Measurements from ENCODE around the gene NONO. TPM values are rescaled to one million over a fixed set of nuclear protein-coding genes. Genes with fewer than 3 reads are reported as not detected.
"Not testable (repeated sequence)": the region's sequence is repeated elsewhere in the genome, so short reads cannot be mapped to it uniquely, and the experiment has no call there.

The NONO gene
- total and polyA plus RNA-seq, 3 donors from 2014 or later = 174 to 262 (median 203) TPM

DNA sequence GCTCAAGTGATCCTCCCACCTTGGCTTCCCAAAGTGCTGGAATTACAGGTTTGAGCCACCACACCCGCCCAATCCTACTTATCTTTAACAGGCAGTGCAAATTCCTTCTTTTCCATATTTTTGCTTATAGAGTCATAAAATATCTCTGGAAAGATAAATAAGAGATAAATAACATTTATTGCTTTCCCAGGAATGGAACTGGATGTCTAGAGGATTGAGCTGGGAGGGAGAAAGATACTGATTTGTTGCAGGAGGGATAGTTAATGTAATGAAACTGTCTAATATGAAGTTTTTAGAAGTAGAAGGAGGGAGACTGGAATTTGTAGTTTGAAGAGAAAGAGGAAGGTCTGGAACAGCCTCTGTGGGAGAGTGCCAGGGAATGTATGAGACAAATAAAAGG, 38.3 kb downstream of the NONO start:
- Histone ChIP-seq H3K4me3 (no peak overlapping the region), H3K9me3 (no peaks in the 10 kb centered on the region), H3K27me3 (no peaks in the 10 kb centered on the region), H3K36me3 (ENCODE audit: low read depth, missing control alignments) (no peaks in the 10 kb centered on the region), H3K27ac (no peak overlapping the region), H3K4me1 (no peaks in the 10 kb centered on the region)
- DNase-seq = no peak
- no peak for TF ChIP-seq POLR2A (IDR thresholded peaks at IDR 0.05)
- TF ChIP-seq, protein P1, sequence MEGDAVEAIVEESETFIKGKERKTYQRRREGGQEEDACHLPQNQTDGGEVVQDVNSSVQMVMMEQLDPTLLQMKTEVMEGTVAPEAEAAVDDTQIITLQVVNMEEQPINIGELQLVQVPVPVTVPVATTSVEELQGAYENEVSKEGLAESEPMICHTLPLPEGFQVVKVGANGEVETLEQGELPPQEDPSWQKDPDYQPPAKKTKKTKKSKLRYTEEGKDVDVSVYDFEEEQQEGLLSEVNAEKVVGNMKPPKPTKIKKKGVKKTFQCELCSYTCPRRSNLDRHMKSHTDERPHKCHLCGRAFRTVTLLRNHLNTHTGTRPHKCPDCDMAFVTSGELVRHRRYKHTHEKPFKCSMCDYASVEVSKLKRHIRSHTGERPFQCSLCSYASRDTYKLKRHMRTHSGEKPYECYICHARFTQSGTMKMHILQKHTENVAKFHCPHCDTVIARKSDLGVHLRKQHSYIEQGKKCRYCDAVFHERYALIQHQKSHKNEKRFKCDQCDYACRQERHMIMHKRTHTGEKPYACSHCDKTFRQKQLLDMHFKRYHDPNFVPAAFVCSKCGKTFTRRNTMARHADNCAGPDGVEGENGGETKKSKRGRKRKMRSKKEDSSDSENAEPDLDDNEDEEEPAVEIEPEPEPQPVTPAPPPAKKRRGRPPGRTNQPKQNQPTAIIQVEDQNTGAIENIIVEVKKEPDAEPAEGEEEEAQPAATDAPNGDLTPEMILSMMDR (IDR thresholded peaks at IDR 0.05) = no peak
- intact Hi-C loops (cut with DNase I; ENCODE audit: low total_unique reads) = no loop called here
- 73 to 85% methylated on average over 1 of the region's 1 CpG for WGBS, 2 donors

DNA sequence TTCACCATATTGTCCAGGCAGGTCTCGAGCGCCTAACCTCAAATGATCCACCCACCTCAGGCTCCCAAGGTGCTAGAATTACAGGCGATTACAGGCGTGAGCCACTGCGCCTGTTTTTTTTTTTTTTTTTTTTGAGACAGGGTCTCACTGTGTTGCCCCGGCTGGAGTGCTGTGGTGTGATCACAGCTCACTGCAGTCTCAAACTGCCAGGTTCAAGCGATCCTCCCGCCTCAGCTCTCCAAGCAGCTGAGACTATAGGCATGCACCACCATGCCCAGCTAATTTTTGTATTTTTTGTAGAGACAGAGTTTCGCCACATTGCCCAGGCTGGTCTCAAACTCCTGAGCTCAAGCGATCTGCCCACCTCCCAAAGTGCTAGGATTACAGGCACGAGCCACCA, 41.0 kb downstream of the NONO start:
- H3K36me3 ChIP-seq (ENCODE audit: low read depth, missing control alignments); H3K4me1 ChIP-seq; DNase-seq; H3K27me3 ChIP-seq; intact Hi-C loops (cut with DNase I; ENCODE audit: low total_unique reads); H3K9me3 ChIP-seq; H3K4me3 ChIP-seq; H3K27ac ChIP-seq: not testable (repeated sequence)
- WGBS, 2 donors = 95 to 96% methylated on average over 4 to 11 of the region's 11 CpGs

DNA sequence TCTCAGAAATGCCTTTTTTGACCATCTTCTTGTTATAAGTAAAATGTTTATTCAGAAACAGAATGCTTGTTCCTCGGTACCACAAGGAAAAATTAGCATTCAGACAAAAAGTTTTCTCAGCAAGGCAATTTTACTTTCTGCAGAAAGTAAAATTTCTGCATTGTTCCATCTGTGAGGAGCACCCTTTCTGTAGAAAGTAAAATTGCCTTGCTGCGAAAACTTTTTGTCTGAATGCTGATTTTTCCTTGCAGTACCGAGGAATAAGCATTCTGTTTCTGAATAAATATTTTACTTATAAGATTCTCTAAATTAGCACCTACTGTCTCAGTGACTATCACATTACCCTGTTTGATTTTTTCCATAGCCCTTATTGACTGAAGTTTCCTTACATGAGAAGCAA, 43.0 kb downstream of the NONO start:
- TF ChIP-seq POLR2A (IDR thresholded peaks at IDR 0.05) = no peak
- TF ChIP-seq, protein P1 (IDR thresholded peaks at IDR 0.05) = no peak
- Histone ChIP-seq H3K9me3 (no peaks in the 10 kb centered on the region), H3K36me3 (ENCODE audit: low read depth, missing control alignments) (no peaks in the 10 kb centered on the region), H3K27ac (no peak overlapping the region), H3K4me3 (no peak overlapping the region), H3K4me1 (no peaks in the 10 kb centered on the region), H3K27me3 (no peaks in the 10 kb centered on the region)
- 98% methylated on average over 3 of the region's 3 CpGs for WGBS, 2 donors
- DNase-seq = no peak
- intact Hi-C loops (cut with DNase I; ENCODE audit: low total_unique reads) = no loop called here

DNA sequence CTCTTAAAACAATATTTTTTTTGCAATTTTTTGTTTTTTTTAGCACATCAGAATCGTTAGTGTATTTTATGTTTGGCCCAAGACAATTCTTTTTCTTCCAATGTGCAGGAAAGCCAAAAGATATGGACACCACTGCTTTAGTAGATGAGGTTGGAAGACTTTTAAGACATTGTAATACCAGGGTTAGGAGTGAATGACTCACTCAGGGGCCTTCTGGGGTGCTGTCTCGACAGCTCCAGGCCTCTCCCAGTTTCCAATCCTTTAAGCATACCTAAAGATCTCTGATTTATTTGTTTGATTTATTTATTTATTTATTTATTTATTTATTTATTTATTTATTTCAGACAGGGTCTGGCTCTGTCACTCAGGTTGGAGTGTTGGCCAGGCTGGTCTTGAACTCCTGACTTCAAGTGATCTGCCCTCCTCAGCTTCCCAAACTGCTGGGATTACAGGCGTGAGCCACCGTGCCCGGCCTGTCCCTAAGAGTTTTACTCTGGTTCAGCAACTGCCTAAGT, 65.8 kb downstream of the NONO start:
- DNase-seq; H3K27ac ChIP-seq; H3K4me1 ChIP-seq; H3K36me3 ChIP-seq (ENCODE audit: low read depth, missing control alignments); H3K4me3 ChIP-seq; H3K9me3 ChIP-seq; H3K27me3 ChIP-seq; intact Hi-C loops (cut with DNase I; ENCODE audit: low total_unique reads): not testable (repeated sequence)
- 46 to 51% methylated on average over 2 to 3 of the region's 5 CpGs for WGBS, 2 donors

DNA sequence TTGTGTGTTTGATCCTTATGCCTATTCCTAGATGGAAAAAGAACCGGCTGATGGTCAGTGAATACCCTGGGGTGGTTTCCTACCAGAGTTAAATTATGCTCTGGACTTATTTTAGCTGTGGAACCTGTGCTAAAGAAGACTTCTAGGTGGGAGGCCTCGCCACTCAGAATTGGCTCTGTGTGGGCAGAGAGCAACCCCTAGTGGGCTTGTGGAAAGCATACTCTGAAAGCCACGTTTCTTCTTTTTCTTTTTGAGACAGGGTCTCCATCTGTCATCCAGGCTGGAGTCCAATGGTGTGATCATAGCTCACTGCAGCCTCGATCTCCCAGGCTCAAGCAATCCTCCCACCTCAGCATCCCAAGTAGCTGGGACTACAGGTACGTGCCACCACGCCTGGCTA, 66.4 kb downstream of the NONO start:
- H3K9me3 ChIP-seq; intact Hi-C loops (cut with DNase I; ENCODE audit: low total_unique reads); H3K4me3 ChIP-seq; H3K27ac ChIP-seq; DNase-seq; H3K27me3 ChIP-seq; H3K4me1 ChIP-seq; H3K36me3 ChIP-seq (ENCODE audit: low read depth, missing control alignments): not testable (repeated sequence)
- no CpG with 5 or more reads among the region's 6 CpGs for WGBS, 2 donors

Other genes starting within 250 kb of the NONO start
- 10 to 100 TPM; 35.4 to 53.1 TPM for gene SNX12, start 215.3 kb upstream of the NONO start, total RNA-seq
- 39.4 TPM for gene SNX12, start 215.3 kb upstream of the NONO start, polyA plus RNA-seq (ENCODE audit: insufficient read depth, low read depth, low replicate concordance)
- 10 to 100 TPM; 58.0 to 71.8 TPM for gene FOXO4, start 187.8 kb upstream of the NONO start, total RNA-seq
- gene FOXO4, start 187.8 kb upstream of the NONO start, polyA plus RNA-seq (ENCODE audit: insufficient read depth, low read depth, low replicate concordance) = 39.5 TPM
- gene CXorf65, start 176.9 kb upstream of the NONO start, total RNA-seq = 10 to 100 TPM in 1 of 2 donors, 1 to 10 TPM in 1; 2.8 to 13.2 TPM
- 22.9 TPM for gene CXorf65, start 176.9 kb upstream of the NONO start, polyA plus RNA-seq (ENCODE audit: insufficient read depth, low read depth, low replicate concordance)
- 1 to 10 TPM; 1.7 to 7.7 TPM for gene IL2RG, start 172.1 kb upstream of the NONO start, total RNA-seq
- 6.8 TPM for gene IL2RG, start 172.1 kb upstream of the NONO start, polyA plus RNA-seq (ENCODE audit: insufficient read depth, low read depth, low replicate concordance)
- 100 to 1,000 TPM; 102 to 110 TPM for gene MED12, start 165.0 kb upstream of the NONO start, total RNA-seq
- gene MED12, start 165.0 kb upstream of the NONO start, polyA plus RNA-seq (ENCODE audit: insufficient read depth, low read depth, low replicate concordance) = 35.0 TPM
- 1 to 10 TPM; 7.6 to 8.9 TPM for gene NLGN3, start 138.8 kb upstream of the NONO start, total RNA-seq
- gene NLGN3, start 138.8 kb upstream of the NONO start, polyA plus RNA-seq (ENCODE audit: insufficient read depth, low read depth, low replicate concordance) = 8.2 TPM
- gene GJB1, start 60.4 kb upstream of the NONO start, total RNA-seq = 10 to 100 TPM; 22.8 to 78.5 TPM
- gene GJB1, start 60.4 kb upstream of the NONO start, polyA plus RNA-seq (ENCODE audit: insufficient read depth, low read depth, low replicate concordance) = 26.2 TPM
- 10 to 100 TPM; 67.6 to 97.1 TPM for gene ZMYM3, start 29.5 kb upstream of the NONO start, total RNA-seq
- gene ZMYM3, start 29.5 kb upstream of the NONO start, polyA plus RNA-seq (ENCODE audit: insufficient read depth, low read depth, low replicate concordance) = 36.8 TPM
- 10 to 100 TPM in 1 of 2 donors, 1 to 10 TPM in 1; 6.1 to 12.4 TPM for gene ITGB1BP2, start 18.1 kb downstream of the NONO start, total RNA-seq
- gene ITGB1BP2, start 18.1 kb downstream of the NONO start, polyA plus RNA-seq (ENCODE audit: insufficient read depth, low read depth, low replicate concordance) = 2.0 TPM
- gene TAF1, start 82.7 kb downstream of the NONO start, total RNA-seq = 10 to 100 TPM; 74.9 to 78.4 TPM
- gene TAF1, start 82.7 kb downstream of the NONO start, polyA plus RNA-seq (ENCODE audit: insufficient read depth, low read depth, low replicate concordance) = 21.4 TPM
- gene OGT, start 249.5 kb downstream of the NONO start, total RNA-seq = 100 to 1,000 TPM; 113 to 154 TPM
- 48.0 TPM for gene OGT, start 249.5 kb downstream of the NONO start, polyA plus RNA-seq (ENCODE audit: insufficient read depth, low read depth, low replicate concordance)

Measured in testis (tissue), 3 donors.